ENCODE measurements around the gene IQCN. TPM values are rescaled to one million over a fixed set of nuclear protein-coding genes. Genes with fewer than 3 reads are reported as not detected.

Gene IQCN
- total and polyA plus RNA-seq, 4 donors, result 0.19 to 2.4 (median 0.53) TPM

GRCh38 chr19:18306888-18307260 is 32.6 kb upstream of the IQCN start:
- Histone ChIP-seq H3K4me1 (ENCODE audit: control insufficient read depth in 4 of 4, insufficient read depth in 4 of 4, low read length in 3 of 4) (peaks cover 6 to 32% (median 17%) of the 10 kb centered on the region in 4 donors), H3K9me3 (ENCODE audit: control insufficient read depth in 4 of 4, low read length in 3 of 4) (no peaks in the 10 kb centered on the region), H3K27ac (ENCODE audit: low read depth in 1 of 2, low read length in 2 of 2) (no peak overlapping the region), H3K9ac (ENCODE audit: low read depth in 1 of 2, low read length in 2 of 2) (no peak overlapping the region), H3K4me3 (ENCODE audit: low read depth in 1 of 3, low read length in 3 of 3) (no peak overlapping the region), H3K36me3 (ENCODE audit: control insufficient read depth in 4 of 4, insufficient read depth in 3 of 4, low read depth in 1 of 4, low read length in 3 of 4) (peaks cover 0 to 3% (median under 1%) of the 10 kb centered on the region in 4 donors), H3K27me3 (ENCODE audit: control insufficient read depth in 4 of 4, insufficient read depth in 4 of 4, low read length in 3 of 4) (no peaks in the 10 kb centered on the region)
- no peak for DNase-seq (ENCODE audit: low spot score)
- TF ChIP-seq NR2F2 (IDR thresholded peaks at IDR 0.05), result no peak
- WGBS, result 87% methylated on average over 14 of the region's 14 CpGs

- Histone ChIP-seq H3K27me3 (ENCODE audit: control insufficient read depth in 4 of 4, insufficient read depth in 4 of 4, low read length in 3 of 4) (no peaks in the 10 kb centered on the region), H3K4me1 (ENCODE audit: control insufficient read depth in 4 of 4, insufficient read depth in 4 of 4, low read length in 3 of 4) (peaks cover 8 to 35% (median 22%) of the 10 kb centered on the region in 4 donors), H3K9me3 (ENCODE audit: control insufficient read depth in 4 of 4, low read length in 3 of 4) (no peaks in the 10 kb centered on the region), H3K4me3 (ENCODE audit: low read depth in 1 of 3, low read length in 3 of 3) (no peak overlapping the region), H3K27ac (ENCODE audit: low read depth in 1 of 2, low read length in 2 of 2) (no peak overlapping the region), H3K9ac (ENCODE audit: low read depth in 1 of 2, low read length in 2 of 2) (no peak overlapping the region), H3K36me3 (ENCODE audit: control insufficient read depth in 4 of 4, insufficient read depth in 3 of 4, low read depth in 1 of 4, low read length in 3 of 4) (peaks cover 0 to 3% (median under 1%) of the 10 kb centered on the region in 4 donors)
- 92% methylated on average over 26 of the region's 26 CpGs for WGBS
- DNase-seq (ENCODE audit: low spot score), result no peak
- TF ChIP-seq RAD21 (IDR thresholded peaks at IDR 0.05) (no peak), ZBTB33 (IDR thresholded peaks at IDR 0.05) (no peak), NR2F2 (IDR thresholded peaks at IDR 0.05) (no peak), RXRA (IDR thresholded peaks at IDR 0.05) (no peak), GABPA (IDR thresholded peaks at IDR 0.05 in 1 of 2, conservative IDR thresholded peaks at IDR 0.05 in 1 of 2) (no peak), JUND (IDR thresholded peaks at IDR 0.05) (no peak), TAF1 (conservative IDR thresholded peaks at IDR 0.05) (no peak), FOXA2 (IDR thresholded peaks at IDR 0.05) (no peak), MAX (IDR thresholded peaks at IDR 0.05) (no peak), FOXA1 (IDR thresholded peaks at IDR 0.05) (no peak), HNF4A (conservative IDR thresholded peaks at IDR 0.05) (no peak), EGR1 (IDR thresholded peaks at IDR 0.05; ENCODE audit: low read depth in 2 of 2) (no peak), YY1 (IDR thresholded peaks at IDR 0.05) (no peak), HNF4G (IDR thresholded peaks at IDR 0.05) (no peak), SP1 (IDR thresholded peaks at IDR 0.05) (no peak)
- TF ChIP-seq, protein P1, sequence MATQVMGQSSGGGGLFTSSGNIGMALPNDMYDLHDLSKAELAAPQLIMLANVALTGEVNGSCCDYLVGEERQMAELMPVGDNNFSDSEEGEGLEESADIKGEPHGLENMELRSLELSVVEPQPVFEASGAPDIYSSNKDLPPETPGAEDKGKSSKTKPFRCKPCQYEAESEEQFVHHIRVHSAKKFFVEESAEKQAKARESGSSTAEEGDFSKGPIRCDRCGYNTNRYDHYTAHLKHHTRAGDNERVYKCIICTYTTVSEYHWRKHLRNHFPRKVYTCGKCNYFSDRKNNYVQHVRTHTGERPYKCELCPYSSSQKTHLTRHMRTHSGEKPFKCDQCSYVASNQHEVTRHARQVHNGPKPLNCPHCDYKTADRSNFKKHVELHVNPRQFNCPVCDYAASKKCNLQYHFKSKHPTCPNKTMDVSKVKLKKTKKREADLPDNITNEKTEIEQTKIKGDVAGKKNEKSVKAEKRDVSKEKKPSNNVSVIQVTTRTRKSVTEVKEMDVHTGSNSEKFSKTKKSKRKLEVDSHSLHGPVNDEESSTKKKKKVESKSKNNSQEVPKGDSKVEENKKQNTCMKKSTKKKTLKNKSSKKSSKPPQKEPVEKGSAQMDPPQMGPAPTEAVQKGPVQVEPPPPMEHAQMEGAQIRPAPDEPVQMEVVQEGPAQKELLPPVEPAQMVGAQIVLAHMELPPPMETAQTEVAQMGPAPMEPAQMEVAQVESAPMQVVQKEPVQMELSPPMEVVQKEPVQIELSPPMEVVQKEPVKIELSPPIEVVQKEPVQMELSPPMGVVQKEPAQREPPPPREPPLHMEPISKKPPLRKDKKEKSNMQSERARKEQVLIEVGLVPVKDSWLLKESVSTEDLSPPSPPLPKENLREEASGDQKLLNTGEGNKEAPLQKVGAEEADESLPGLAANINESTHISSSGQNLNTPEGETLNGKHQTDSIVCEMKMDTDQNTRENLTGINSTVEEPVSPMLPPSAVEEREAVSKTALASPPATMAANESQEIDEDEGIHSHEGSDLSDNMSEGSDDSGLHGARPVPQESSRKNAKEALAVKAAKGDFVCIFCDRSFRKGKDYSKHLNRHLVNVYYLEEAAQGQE (IDR thresholded peaks at IDR 0.05), result no peak
- TF ChIP-seq, protein P2, sequence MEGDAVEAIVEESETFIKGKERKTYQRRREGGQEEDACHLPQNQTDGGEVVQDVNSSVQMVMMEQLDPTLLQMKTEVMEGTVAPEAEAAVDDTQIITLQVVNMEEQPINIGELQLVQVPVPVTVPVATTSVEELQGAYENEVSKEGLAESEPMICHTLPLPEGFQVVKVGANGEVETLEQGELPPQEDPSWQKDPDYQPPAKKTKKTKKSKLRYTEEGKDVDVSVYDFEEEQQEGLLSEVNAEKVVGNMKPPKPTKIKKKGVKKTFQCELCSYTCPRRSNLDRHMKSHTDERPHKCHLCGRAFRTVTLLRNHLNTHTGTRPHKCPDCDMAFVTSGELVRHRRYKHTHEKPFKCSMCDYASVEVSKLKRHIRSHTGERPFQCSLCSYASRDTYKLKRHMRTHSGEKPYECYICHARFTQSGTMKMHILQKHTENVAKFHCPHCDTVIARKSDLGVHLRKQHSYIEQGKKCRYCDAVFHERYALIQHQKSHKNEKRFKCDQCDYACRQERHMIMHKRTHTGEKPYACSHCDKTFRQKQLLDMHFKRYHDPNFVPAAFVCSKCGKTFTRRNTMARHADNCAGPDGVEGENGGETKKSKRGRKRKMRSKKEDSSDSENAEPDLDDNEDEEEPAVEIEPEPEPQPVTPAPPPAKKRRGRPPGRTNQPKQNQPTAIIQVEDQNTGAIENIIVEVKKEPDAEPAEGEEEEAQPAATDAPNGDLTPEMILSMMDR (IDR thresholded peaks at IDR 0.05; ENCODE audit: low read depth, low read length, missing input control), result no peak
- TF ChIP-seq, protein P3, sequence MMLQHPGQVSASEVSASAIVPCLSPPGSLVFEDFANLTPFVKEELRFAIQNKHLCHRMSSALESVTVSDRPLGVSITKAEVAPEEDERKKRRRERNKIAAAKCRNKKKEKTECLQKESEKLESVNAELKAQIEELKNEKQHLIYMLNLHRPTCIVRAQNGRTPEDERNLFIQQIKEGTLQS (IDR thresholded peaks at IDR 0.05), result no peak
These were observed 32.1 kb upstream of the IQCN start for GRCh38 chr19:18306209-18306887.
